Hepatocyte (in vitro differentiated cells): ENCODE results near the gene HPGD.

Experiments
- CTCF ChIP-seq: fragments of 200-600 bp; sonication (generic); IDR thresholded peaks from 2 replicates; pipeline ENCODE4 v1.5.1; 2016; ENCODE audit warnings: antibody characterized with exemption, mild to moderate bottlenecking; ENCODE audit not compliant: poor library complexity
- EZH2 ChIP-seq: fragments of 200-600 bp; sonication (generic); IDR thresholded peaks from 2 replicates; pipeline ENCODE4 v1.6.1; 2016; ENCODE audit warnings: antibody characterized with exemption, mild to moderate bottlenecking, borderline replicate concordance
- EZH2phosphoT487 ChIP-seq: fragments of 200-600 bp; sonication (generic); IDR thresholded peaks from one replicate; pipeline ENCODE4 v1.6.1; 2018; ENCODE audit warnings: antibody characterized with exemption, mild to moderate bottlenecking, low read depth, moderate library complexity; ENCODE audit not compliant: unreplicated experiment, severe bottlenecking

GRCh38 chr4:174461466-174462106 is 60.7 kb downstream of the HPGD start:
- TF ChIP-seq CTCF: no peak
- no peak for TF ChIP-seq EZH2phosphoT487
- no peak for TF ChIP-seq EZH2
